NB4 (cell line): ENCODE measurements around the gene RSAD1.

Experiments used
- CTCF ChIP-seq: IDR thresholded peaks from one replicate; pipeline ENCODE4 v1.5.1; 2012; ENCODE audit warnings: low read depth, low read length
- MAX ChIP-seq: IDR thresholded peaks from 2 replicates; pipeline ENCODE4 v1.6.1; 2011; ENCODE audit warnings: low read depth, low read length
- MYC ChIP-seq: IDR thresholded peaks from 2 replicates; pipeline ENCODE4 v1.6.1; 2011; ENCODE audit warnings: low read depth, low read length
- POLR2A ChIP-seq: IDR thresholded peaks from 2 replicates; pipeline ENCODE4 v1.6.1; 2011; ENCODE audit warnings: mild to moderate bottlenecking; ENCODE audit not compliant: insufficient read length; ENCODE audit errors: extremely low read depth

DNA sequence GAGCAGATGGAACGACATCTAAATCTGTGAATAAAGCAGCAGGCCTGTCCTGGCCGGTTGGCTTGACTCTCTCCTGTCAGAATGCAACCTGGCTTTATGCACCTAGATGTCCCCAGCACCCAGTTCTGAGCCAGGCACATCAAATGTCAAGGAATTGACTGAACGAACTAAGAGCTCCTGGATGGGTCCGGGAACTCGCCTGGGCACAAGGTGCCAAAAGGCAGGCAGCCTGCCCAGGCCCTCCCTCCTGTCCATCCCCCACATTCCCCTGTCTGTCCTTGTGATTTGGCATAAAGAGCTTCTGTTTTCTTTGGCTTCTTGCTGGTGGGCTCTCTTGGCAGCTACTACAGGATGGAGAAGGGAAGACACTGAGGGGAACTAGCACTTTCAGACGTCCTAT is 4.1 kb upstream of the RSAD1 start:
- TF ChIP-seq CTCF (no peak), POLR2A (no peak), MAX (no peak), MYC (no peak)
